BLaER1 treated with 17β-estradiol and CSF1 and Interleukin-3, amounts not matched to agents 10 nM and 100 nM (cell line): Measurements from ENCODE around the gene PQBP1.

Experiments used
- H3K27ac ChIP-seq, 11 experiments: shearing (Covaris generic); formaldehyde crosslinking; 2 replicates each; pipeline ENCODE4 v1.8.1; 2022
- H3K27me3 ChIP-seq, 11 experiments: shearing (Covaris generic); formaldehyde crosslinking; 2 replicates each; pipeline ENCODE4 v1.8.1; 2022
- H3K36me3 ChIP-seq, 11 experiments: shearing (Covaris generic); formaldehyde crosslinking; 2 replicates each; pipeline ENCODE4 v1.8.1; 2022
- H3K4me1 ChIP-seq, 10 experiments: shearing (Covaris generic); formaldehyde crosslinking; 2 replicates each; pipeline ENCODE4 v1.8.1; 2022
- H3K4me2 ChIP-seq, 11 experiments: shearing (Covaris generic); formaldehyde crosslinking; 2 replicates each; pipeline ENCODE4 v1.8.1; 2022
- H3K4me3 ChIP-seq, 10 experiments: shearing (Covaris generic); formaldehyde crosslinking; 2 replicates each; pipeline ENCODE4 v1.8.1; 2022
- H3K9ac ChIP-seq, 11 experiments: shearing (Covaris generic); formaldehyde crosslinking; 2 replicates each; pipeline ENCODE4 v1.8.1; 2022
- H3K9me3 ChIP-seq, 11 experiments: shearing (Covaris generic); formaldehyde crosslinking; replicated peaks in 1 of 11; 2 replicates each; pipeline ENCODE4 v1.8.1; 2022
- H4K20me1 ChIP-seq, 11 experiments: shearing (Covaris generic); formaldehyde crosslinking; 2 replicates each; pipeline ENCODE4 v1.8.1; 2022
- Cebpa-rat ChIP-seq, 11 experiments: shearing (Covaris generic); IDR thresholded peaks; 2 replicates each; pipeline ENCODE4 v1.8.1; 2022

PQBP1 gene

GRCh38 chrX:48934581-48935300, 37.0 kb downstream of the PQBP1 start:
- Histone ChIP-seq H3K27me3 (peaks cover 8 to 47% (median 37%) of the 10 kb centered on the region in 11 experiments; a peak in 20 of 22 replicates), H3K4me2 (peak overlapping the region in 5 of 11 experiments; percentile 13 to 85 (median 73); a peak in 10 of 22 replicates), H3K27ac (peak overlapping the region in 6 of 11 experiments; percentile 5 to 92 (median 90); a peak in 9 of 22 replicates), H3K4me1 (peaks cover 39 to 67% (median 47%) of the 10 kb centered on the region in 10 experiments), H3K9me3 (peaks cover 0 to 9% (median 6%) of the 10 kb centered on the region in 11 experiments; a peak in 8 of 22 replicates), H3K36me3 (peaks cover 15 to 57% (median 34%) of the 10 kb centered on the region in 11 experiments), H3K4me3 (no peak overlapping the region), H4K20me1 (peaks cover 0 to 51% (median 27%) of the 10 kb centered on the region in 11 experiments; a peak in 16 of 22 replicates), H3K9ac (peak overlapping the region in 3 of 11 experiments; percentile 14 to 57 (median 24); a peak in 5 of 22 replicates)
- TF ChIP-seq Cebpa-rat (IDR thresholded peaks at IDR 0.05): no peak

GRCh38 chrX:48935301-48935670, 37.6 kb downstream of the PQBP1 start:
- Histone ChIP-seq H3K27me3 (peaks cover 8 to 53% (median 43%) of the 10 kb centered on the region in 11 experiments; a peak in 20 of 22 replicates), H3K27ac (peak overlapping the region in 6 of 11 experiments; percentile 5 to 92 (median 90); a peak in 9 of 22 replicates), H3K4me1 (peaks cover 44 to 72% (median 52%) of the 10 kb centered on the region in 10 experiments), H3K4me3 (no peak overlapping the region), H3K9me3 (peaks cover 0 to 9% (median 6%) of the 10 kb centered on the region in 11 experiments; a peak in 8 of 22 replicates), H3K4me2 (peak overlapping the region in 5 of 11 experiments; percentile 13 to 85 (median 73); a peak in 10 of 22 replicates), H3K36me3 (peaks cover 15 to 51% (median 31%) of the 10 kb centered on the region in 11 experiments), H3K9ac (peak overlapping the region in 3 of 11 experiments; percentile 14 to 57 (median 24); a peak in 5 of 22 replicates), H4K20me1 (peaks cover 0 to 57% (median 32%) of the 10 kb centered on the region in 11 experiments; a peak in 16 of 22 replicates)
- TF ChIP-seq Cebpa-rat (IDR thresholded peaks at IDR 0.05): no peak

GRCh38 chrX:48936429-48937053, 38.8 kb downstream of the PQBP1 start:
- H3K9ac ChIP-seq: peak overlapping the region; percentile 52 to 80 (median 68); a peak in 20 of 22 replicates
- H3K27ac ChIP-seq: peak overlapping the region; percentile 14 to 92 (median 82); a peak in 21 of 22 replicates
- peaks cover 0 to 9% (median 6%) of the 10 kb centered on the region in 11 experiments; a peak in 8 of 22 replicates for H3K9me3 ChIP-seq
- peaks cover 51 to 84% (median 64%) of the 10 kb centered on the region in 10 experiments for H3K4me1 ChIP-seq
- peaks cover 14 to 65% (median 52%) of the 10 kb centered on the region in 11 experiments; a peak in 20 of 22 replicates for H3K27me3 ChIP-seq
- H3K36me3 ChIP-seq: peaks cover 9 to 40% (median 28%) of the 10 kb centered on the region in 11 experiments
- H3K4me2 ChIP-seq: peak overlapping the region; percentile 60 to 85 (median 73)
- peaks cover 0 to 69% (median 42%) of the 10 kb centered on the region in 11 experiments; a peak in 16 of 22 replicates for H4K20me1 ChIP-seq
- peak overlapping the region in 2 of 10 experiments; percentile 33 to 42; a peak in 4 of 20 replicates for H3K4me3 ChIP-seq
- TF ChIP-seq Cebpa-rat (IDR thresholded peaks at IDR 0.05): no peak

- Histone ChIP-seq H3K9me3 (peaks cover 0 to 9% (median 6%) of the 10 kb centered on the region in 11 experiments; a peak in 8 of 22 replicates), H3K4me2 (peak overlapping the region; percentile 60 to 85 (median 73)), H3K9ac (peak overlapping the region; percentile 52 to 80 (median 68); a peak in 21 of 22 replicates), H3K36me3 (peaks cover 9 to 39% (median 26%) of the 10 kb centered on the region in 11 experiments), H3K4me1 (peaks cover 51 to 91% (median 66%) of the 10 kb centered on the region in 10 experiments), H3K27me3 (peaks cover 21 to 72% (median 58%) of the 10 kb centered on the region in 11 experiments; a peak in 20 of 22 replicates), H4K20me1 (peaks cover 0 to 76% (median 42%) of the 10 kb centered on the region in 11 experiments; a peak in 16 of 22 replicates), H3K27ac (peak overlapping the region; percentile 14 to 92 (median 82)), H3K4me3 (peak overlapping the region in 6 of 10 experiments; percentile 7 to 55 (median 32); a peak in 9 of 20 replicates)
- peak in 4 of 11 experiments; percentile 21 to 72 (median 32); a peak in 5 of 22 replicates for TF ChIP-seq Cebpa-rat (IDR thresholded peaks at IDR 0.05)
Measured at GRCh38 chrX:48937054-48937907, 39.6 kb downstream of the PQBP1 start.

GRCh38 chrX:48938721-48939425, 41.1 kb downstream of the PQBP1 start:
- Histone ChIP-seq H4K20me1 (peaks cover 0 to 90% (median 52%) of the 10 kb centered on the region in 11 experiments; a peak in 17 of 22 replicates), H3K9me3 (no peaks in the 10 kb centered on the region), H3K36me3 (peaks cover 7 to 36% (median 23%) of the 10 kb centered on the region in 11 experiments), H3K27ac (peak overlapping the region; percentile 14 to 92 (median 82); a peak in 20 of 22 replicates), H3K4me2 (peak overlapping the region; percentile 60 to 85 (median 73)), H3K4me3 (no peak overlapping the region), H3K9ac (peak overlapping the region; percentile 36 to 80 (median 68); a peak in 13 of 22 replicates), H3K27me3 (peaks cover 24 to 88% (median 74%) of the 10 kb centered on the region in 11 experiments), H3K4me1 (peaks cover 51 to 91% (median 66%) of the 10 kb centered on the region in 10 experiments)
- TF ChIP-seq Cebpa-rat (IDR thresholded peaks at IDR 0.05): no peak

DNA sequence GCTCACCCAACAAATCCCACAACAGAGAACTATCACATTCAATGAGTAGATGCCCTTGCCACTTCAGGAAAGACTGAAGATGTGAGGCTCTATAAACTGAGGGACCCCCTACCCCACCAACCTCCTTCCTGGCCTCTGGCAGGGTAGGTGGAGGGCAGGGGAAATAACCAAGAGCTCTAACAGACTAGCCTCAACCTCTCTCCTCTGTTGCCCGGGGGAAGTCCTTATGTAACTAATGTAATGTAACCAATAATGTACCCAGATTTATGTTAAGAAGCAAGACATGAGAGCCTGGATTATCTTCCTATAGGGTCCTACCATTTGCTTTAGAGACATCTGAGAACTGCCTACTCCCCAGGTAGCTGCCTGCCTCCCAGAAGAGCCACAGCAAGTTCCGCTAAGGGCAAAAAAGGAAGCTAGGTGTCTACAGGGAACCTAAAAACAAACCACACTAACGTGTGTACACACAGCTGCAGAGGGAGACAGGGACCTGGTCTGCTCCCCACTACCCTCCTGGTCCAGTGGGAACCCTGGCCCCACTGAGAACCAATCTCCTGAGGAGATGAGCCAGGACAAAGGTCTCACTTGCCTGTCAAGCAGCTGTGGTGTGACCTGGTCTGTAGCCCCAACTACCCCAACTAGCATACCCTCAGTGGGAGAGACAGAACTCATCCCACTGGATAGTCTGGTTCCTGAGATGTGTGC, 41.9 kb downstream of the PQBP1 start:
- peaks cover 32 to 96% (median 80%) of the 10 kb centered on the region in 11 experiments for H3K27me3 ChIP-seq
- peaks cover 51 to 83% (median 66%) of the 10 kb centered on the region in 10 experiments for H3K4me1 ChIP-seq
- H4K20me1 ChIP-seq: peaks cover 0 to 95% (median 58%) of the 10 kb centered on the region in 11 experiments; a peak in 18 of 22 replicates
- H3K4me2 ChIP-seq: peak overlapping the region; percentile 60 to 85 (median 73)
- H3K9me3 ChIP-seq: no peaks in the 10 kb centered on the region
- H3K36me3 ChIP-seq: peaks cover 0 to 36% (median 15%) of the 10 kb centered on the region in 11 experiments; a peak in 16 of 22 replicates
- peak overlapping the region in 8 of 11 experiments; percentile 16 to 80 (median 34); a peak in 9 of 22 replicates for H3K9ac ChIP-seq
- H3K27ac ChIP-seq: peak overlapping the region in 10 of 11 experiments; percentile 6 to 92 (median 83); a peak in 18 of 22 replicates
- no peak overlapping the region for H3K4me3 ChIP-seq
- no peak for TF ChIP-seq Cebpa-rat (IDR thresholded peaks at IDR 0.05)
